Activated T-cell treated with anti-CD3 and anti-CD28 coated beads for 4 hours (primary cell): ENCODE data around the gene CPB2.

Experiments
- DNase-seq: peaks from one replicate; pipeline ENCODE4 v3.0.0-alpha.2; 2020

Gene CPB2

GRCh38 chr13:46104868-46105267 lies at the start of gene CPB2:
Gene CPB2 (minus strand): TSS chr13:46105033. CDS start chr13:46105009, 24 bp downstream.
- DNase-seq: no peak

- DNase-seq: no peak
Measured at GRCh38 chr13:46154136-46154801, 49.4 kb upstream of the CPB2 start.

- DNase-seq: no peak
Measured at GRCh38 chr13:46152627-46153328, 47.9 kb upstream of the CPB2 start.

GRCh38 chr13:46150134-46150693 lies 45.4 kb upstream of the CPB2 start:
- no peak for DNase-seq

GRCh38 chr13:46149272-46150133 lies 44.7 kb upstream of the CPB2 start:
- DNase-seq: no peak

GRCh38 chr13:46146898-46147297 lies 42.1 kb upstream of the CPB2 start:
- no peak for DNase-seq

- DNase-seq: no peak
Measured at GRCh38 chr13:46145950-46146349, 41.1 kb upstream of the CPB2 start.

- no peak for DNase-seq
Measured at GRCh38 chr13:46145135-46145534, 40.3 kb upstream of the CPB2 start.

- DNase-seq: no peak
Measured at GRCh38 chr13:46143184-46143701, 38.4 kb upstream of the CPB2 start.

GRCh38 chr13:46142776-46143175 lies 37.9 kb upstream of the CPB2 start:
- DNase-seq: no peak

GRCh38 chr13:46140044-46140443 lies 35.2 kb upstream of the CPB2 start:
- no peak for DNase-seq

- no peak for DNase-seq
Measured at GRCh38 chr13:46137627-46138317, 32.9 kb upstream of the CPB2 start.

GRCh38 chr13:46136688-46137087 lies 31.9 kb upstream of the CPB2 start:
- no peak for DNase-seq

GRCh38 chr13:46134961-46135522 lies 30.2 kb upstream of the CPB2 start:
- no peak for DNase-seq

- DNase-seq: no peak
Measured at GRCh38 chr13:46134494-46134893, 29.7 kb upstream of the CPB2 start.

GRCh38 chr13:46132109-46132508 lies 27.3 kb upstream of the CPB2 start:
- DNase-seq: no peak

GRCh38 chr13:46131705-46132104 lies 26.9 kb upstream of the CPB2 start:
- no peak for DNase-seq

- no peak for DNase-seq
Measured at GRCh38 chr13:46129955-46130618, 25.3 kb upstream of the CPB2 start.

GRCh38 chr13:46129124-46129523 lies 24.3 kb upstream of the CPB2 start:
- no peak for DNase-seq

- DNase-seq: no peak
Measured at GRCh38 chr13:46127358-46128023, 22.7 kb upstream of the CPB2 start.
